Ishikawa (cell line): Measurements from ENCODE around the gene PTCH1.

Source experiments
- CEBPB ChIP-seq: IDR thresholded peaks from 2 replicates; pipeline ENCODE4 v1.6.1; 2012
- CREB1 ChIP-seq: IDR thresholded peaks from 2 replicates; pipeline ENCODE4 v1.6.1; 2012; ENCODE audit warnings: low read depth
- EGR1 ChIP-seq: IDR thresholded peaks from 2 replicates; pipeline ENCODE4 v1.6.1; 2012
- EP300 ChIP-seq: IDR thresholded peaks from 2 replicates; pipeline ENCODE4 v1.6.1; 2012; ENCODE audit warnings: borderline replicate concordance
- FOXM1 ChIP-seq: IDR thresholded peaks from 2 replicates; pipeline ENCODE4 v1.6.1; 2012; ENCODE audit warnings: low read depth, borderline replicate concordance
- MAX ChIP-seq: IDR thresholded peaks from 2 replicates; pipeline ENCODE4 v1.6.1; 2012
- NFIC ChIP-seq: IDR thresholded peaks from 2 replicates; pipeline ENCODE4 v1.6.1; 2012
- RAD21 ChIP-seq: IDR thresholded peaks from 2 replicates; pipeline ENCODE4 v1.6.1; 2012; ENCODE audit warnings: low read depth
- TAF1 ChIP-seq: IDR thresholded peaks from 2 replicates; pipeline ENCODE4 v1.6.1; 2012; ENCODE audit warnings: low read depth, mild to moderate bottlenecking
- TCF12 ChIP-seq: IDR thresholded peaks from 2 replicates; pipeline ENCODE4 v1.6.1; 2012; ENCODE audit warnings: low read depth
- TEAD4 ChIP-seq: IDR thresholded peaks from 2 replicates; pipeline ENCODE4 v1.6.1; 2012
- YY1 ChIP-seq: IDR thresholded peaks from 2 replicates; pipeline ENCODE4 v1.6.1; 2012; ENCODE audit warnings: low read depth
- ZBTB7A ChIP-seq: IDR thresholded peaks from 2 replicates; pipeline ENCODE4 v1.6.1; 2012; ENCODE audit warnings: low read depth
- TF ChIP-seq, protein P1 (sequence below): IDR thresholded peaks from 2 replicates; pipeline ENCODE4 v1.6.1; 2012
- TF ChIP-seq, protein P2 (sequence below): IDR thresholded peaks from 2 replicates; pipeline ENCODE4 v1.6.1; 2012; ENCODE audit warnings: low read depth, mild to moderate bottlenecking

The PTCH1 gene

DNA sequence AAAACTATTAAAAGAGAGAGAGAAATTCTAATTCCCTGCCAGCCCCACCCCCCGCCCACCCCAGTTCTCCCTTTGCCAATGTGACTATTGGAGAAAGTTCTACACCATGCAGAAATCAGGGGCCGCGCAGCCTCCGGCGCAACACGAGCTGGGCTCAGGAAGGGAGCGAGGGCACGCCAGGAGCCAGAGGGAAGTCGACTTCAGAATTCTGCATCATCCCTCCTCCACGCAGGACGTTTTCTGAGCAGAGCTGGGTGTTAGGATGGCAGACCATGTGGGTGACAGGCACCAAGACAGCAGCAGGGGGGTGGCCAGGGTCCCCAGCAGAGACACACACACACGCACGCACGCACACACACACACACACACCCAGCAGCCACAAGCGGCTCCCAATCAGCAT, 72.6 kb downstream of the PTCH1 start:
- no peak for TF ChIP-seq TEAD4
- no peak for TF ChIP-seq NFIC
- TF ChIP-seq TCF12, result no peak
- no peak for TF ChIP-seq MAX

DNA sequence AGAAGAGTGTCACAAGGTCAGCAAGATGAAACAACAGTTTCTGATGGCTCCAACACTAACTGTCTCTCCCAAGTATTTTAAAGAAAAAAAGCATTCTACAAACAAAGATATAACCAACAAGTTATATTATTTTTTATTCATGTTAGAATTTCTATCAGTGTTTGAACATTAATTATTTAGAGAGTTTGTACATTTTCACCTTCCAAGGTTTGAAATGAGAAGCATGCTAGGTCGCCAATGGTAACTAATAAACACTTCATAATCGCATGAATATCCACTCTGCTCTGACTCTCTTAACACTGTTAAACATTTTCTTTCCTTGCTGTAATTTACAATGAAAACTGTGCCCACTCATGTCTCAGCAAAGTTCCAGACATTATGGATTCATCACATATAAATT, 73.5 kb downstream of the PTCH1 start:
- TF ChIP-seq ZBTB7A (no peak), YY1 (no peak), CEBPB (no peak), FOXM1 (no peak), CREB1 (no peak), TAF1 (no peak), TEAD4 (no peak), MAX (no peak), NFIC (no peak), RAD21 (no peak), EGR1 (no peak)
- TF ChIP-seq, protein P1, sequence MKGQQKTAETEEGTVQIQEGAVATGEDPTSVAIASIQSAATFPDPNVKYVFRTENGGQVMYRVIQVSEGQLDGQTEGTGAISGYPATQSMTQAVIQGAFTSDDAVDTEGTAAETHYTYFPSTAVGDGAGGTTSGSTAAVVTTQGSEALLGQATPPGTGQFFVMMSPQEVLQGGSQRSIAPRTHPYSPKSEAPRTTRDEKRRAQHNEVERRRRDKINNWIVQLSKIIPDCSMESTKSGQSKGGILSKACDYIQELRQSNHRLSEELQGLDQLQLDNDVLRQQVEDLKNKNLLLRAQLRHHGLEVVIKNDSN, result no peak
- TF ChIP-seq, protein P2, sequence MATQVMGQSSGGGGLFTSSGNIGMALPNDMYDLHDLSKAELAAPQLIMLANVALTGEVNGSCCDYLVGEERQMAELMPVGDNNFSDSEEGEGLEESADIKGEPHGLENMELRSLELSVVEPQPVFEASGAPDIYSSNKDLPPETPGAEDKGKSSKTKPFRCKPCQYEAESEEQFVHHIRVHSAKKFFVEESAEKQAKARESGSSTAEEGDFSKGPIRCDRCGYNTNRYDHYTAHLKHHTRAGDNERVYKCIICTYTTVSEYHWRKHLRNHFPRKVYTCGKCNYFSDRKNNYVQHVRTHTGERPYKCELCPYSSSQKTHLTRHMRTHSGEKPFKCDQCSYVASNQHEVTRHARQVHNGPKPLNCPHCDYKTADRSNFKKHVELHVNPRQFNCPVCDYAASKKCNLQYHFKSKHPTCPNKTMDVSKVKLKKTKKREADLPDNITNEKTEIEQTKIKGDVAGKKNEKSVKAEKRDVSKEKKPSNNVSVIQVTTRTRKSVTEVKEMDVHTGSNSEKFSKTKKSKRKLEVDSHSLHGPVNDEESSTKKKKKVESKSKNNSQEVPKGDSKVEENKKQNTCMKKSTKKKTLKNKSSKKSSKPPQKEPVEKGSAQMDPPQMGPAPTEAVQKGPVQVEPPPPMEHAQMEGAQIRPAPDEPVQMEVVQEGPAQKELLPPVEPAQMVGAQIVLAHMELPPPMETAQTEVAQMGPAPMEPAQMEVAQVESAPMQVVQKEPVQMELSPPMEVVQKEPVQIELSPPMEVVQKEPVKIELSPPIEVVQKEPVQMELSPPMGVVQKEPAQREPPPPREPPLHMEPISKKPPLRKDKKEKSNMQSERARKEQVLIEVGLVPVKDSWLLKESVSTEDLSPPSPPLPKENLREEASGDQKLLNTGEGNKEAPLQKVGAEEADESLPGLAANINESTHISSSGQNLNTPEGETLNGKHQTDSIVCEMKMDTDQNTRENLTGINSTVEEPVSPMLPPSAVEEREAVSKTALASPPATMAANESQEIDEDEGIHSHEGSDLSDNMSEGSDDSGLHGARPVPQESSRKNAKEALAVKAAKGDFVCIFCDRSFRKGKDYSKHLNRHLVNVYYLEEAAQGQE, result no peak

DNA sequence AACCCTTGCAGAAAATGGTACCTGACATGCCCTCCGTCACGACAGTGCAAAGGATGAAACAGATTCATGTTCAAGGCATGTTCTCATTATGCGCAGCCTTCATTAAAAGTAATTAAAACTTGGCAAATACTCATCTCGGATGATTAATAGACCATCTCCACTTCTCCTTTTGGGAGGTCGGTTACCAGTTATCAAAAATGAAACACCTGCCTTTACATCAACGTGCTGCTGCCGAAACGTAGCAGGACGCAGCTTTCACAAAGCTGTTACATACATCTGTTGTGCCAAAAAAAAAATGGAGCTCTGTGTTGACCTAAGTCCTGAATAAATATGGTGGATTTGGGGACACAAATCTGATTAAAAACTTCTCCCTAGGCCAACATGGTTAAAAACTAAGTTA, 75.7 kb downstream of the PTCH1 start:
- TF ChIP-seq TAF1 (no peak), YY1 (no peak), CREB1 (no peak), TEAD4 (no peak)

- TF ChIP-seq NFIC, result no peak
- TF ChIP-seq TEAD4, result no peak
- no peak for TF ChIP-seq FOXM1
- no peak for TF ChIP-seq MAX
- TF ChIP-seq RAD21, result no peak
- TF ChIP-seq, protein P1, result no peak
- no peak for TF ChIP-seq ZBTB7A
- no peak for TF ChIP-seq CREB1
- no peak for TF ChIP-seq TCF12
- TF ChIP-seq TAF1, result no peak
- TF ChIP-seq EGR1, result no peak
- TF ChIP-seq, protein P2, result no peak
- no peak for TF ChIP-seq EP300
Observed at GRCh38 chr9:95440447-95440846, 76.3 kb downstream of the PTCH1 start.

DNA sequence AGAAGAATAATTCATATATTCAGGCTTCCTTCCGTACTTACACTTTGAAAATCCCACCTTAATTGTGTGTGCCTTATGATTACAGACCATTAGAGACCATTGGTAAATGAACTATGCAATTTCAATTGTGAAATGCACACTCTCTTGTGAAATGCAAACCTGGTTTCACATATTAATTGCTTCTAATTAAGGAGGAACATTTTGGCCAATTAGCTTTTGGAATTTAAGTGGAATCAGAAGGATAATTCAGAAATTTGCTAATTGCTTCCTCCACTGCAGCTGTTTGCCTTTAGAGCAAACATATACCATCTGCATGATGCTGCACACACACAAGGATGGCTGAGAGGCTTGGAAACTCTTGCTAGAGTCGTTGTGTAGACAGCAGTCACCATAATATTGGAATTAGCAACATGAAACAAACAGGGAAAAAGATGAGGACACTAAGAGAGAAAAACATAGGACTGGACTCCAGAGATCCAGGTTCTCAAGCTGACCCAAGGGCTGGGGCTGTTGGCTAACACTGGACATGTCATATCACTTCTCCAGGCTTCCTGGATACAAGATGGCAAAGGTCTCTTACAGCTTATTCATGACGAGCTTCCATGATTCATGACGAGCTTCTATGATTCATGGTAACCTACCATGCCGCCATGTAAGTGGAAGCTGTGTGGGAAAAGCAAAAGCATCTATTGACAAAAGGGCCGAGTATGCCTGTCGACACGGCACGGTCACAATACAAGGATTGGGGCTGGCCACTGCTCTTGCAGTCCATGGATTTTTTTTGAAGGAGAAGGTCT, 78.0 kb downstream of the PTCH1 start:
- TF ChIP-seq MAX, result no peak
- TF ChIP-seq RAD21, result no peak
- TF ChIP-seq EGR1, result no peak
- TF ChIP-seq, protein P1, result no peak
- TF ChIP-seq TEAD4, result no peak
- TF ChIP-seq EP300, result no peak
- no peak for TF ChIP-seq CREB1
- no peak for TF ChIP-seq NFIC
- TF ChIP-seq, protein P2, result no peak
- no peak for TF ChIP-seq YY1
- no peak for TF ChIP-seq TAF1
- no peak for TF ChIP-seq TCF12
- TF ChIP-seq FOXM1, result no peak
- TF ChIP-seq CEBPB, result no peak
- no peak for TF ChIP-seq ZBTB7A
